ACC112 (cell line): Measurements from ENCODE around the gene EFNA4.

Source experiments
- H2AFZ ChIP-seq: fragments of 200-600 bp; sonication (generic); one replicate; pipeline ENCODE4 v1.6.0; 2017; ENCODE audit warnings: antibody characterized with exemption, low read length; ENCODE audit not compliant: unreplicated experiment
- H3K27ac ChIP-seq: fragments of 200-600 bp; sonication (generic); 2 replicates; pipeline ENCODE4 v1.5.1; 2014; ENCODE audit warnings: low read depth, mild to moderate bottlenecking, antibody characterized with exemption, low read length, moderate library complexity
- H3K27me3 ChIP-seq: fragments of 200-600 bp; sonication (generic); 2 replicates; pipeline ENCODE4 v1.6.1; 2014; ENCODE audit warnings: mild to moderate bottlenecking, antibody characterized with exemption, low read length, moderate library complexity, mixed read lengths; ENCODE audit not compliant: insufficient read depth
- H3K36me3 ChIP-seq: fragments of 200-600 bp; sonication (generic); 2 replicates; pipeline ENCODE4 v1.6.1; 2016; ENCODE audit warnings: mild to moderate bottlenecking, antibody characterized with exemption, low read length, moderate library complexity, mixed read lengths; ENCODE audit not compliant: insufficient read depth
- H3K4me1 ChIP-seq: fragments of 200-600 bp; sonication (generic); one replicate; pipeline ENCODE4 v1.6.1; 2016; ENCODE audit warnings: low read length, mixed read lengths; ENCODE audit not compliant: insufficient read depth, unreplicated experiment, control insufficient read depth
- H3K4me3 ChIP-seq: fragments of 200-600 bp; sonication (generic); 2 replicates; pipeline ENCODE4 v1.5.1; 2014; ENCODE audit warnings: mild to moderate bottlenecking, low read depth, low read length
- H3K79me2 ChIP-seq: fragments of 200-600 bp; sonication (generic); one replicate; pipeline ENCODE4 v1.6.0; 2016; ENCODE audit warnings: low read length; ENCODE audit not compliant: control insufficient read depth, unreplicated experiment, insufficient read depth

EFNA4 gene

GRCh38 chr1:155063550-155064110 lies at the start of gene EFNA4:
TSS of gene EFNA4 (plus strand) at chr1:155063740. CDS start at chr1:155063824, 84 bp downstream.
- peak within 1 kb of the TSS; percentile 46 for H2AFZ ChIP-seq
- no peaks in the 10 kb centered on the region for H3K36me3 ChIP-seq
- peak within 1 kb of the TSS; percentile 88 for H3K4me3 ChIP-seq
- no peaks in the 10 kb centered on the region for H3K27me3 ChIP-seq
- peaks cover 5% of the 10 kb centered on the region for H3K4me1 ChIP-seq
- no peaks in the 10 kb centered on the region for H3K79me2 ChIP-seq
- H3K27ac ChIP-seq: no peak within 1 kb of the TSS

DNA sequence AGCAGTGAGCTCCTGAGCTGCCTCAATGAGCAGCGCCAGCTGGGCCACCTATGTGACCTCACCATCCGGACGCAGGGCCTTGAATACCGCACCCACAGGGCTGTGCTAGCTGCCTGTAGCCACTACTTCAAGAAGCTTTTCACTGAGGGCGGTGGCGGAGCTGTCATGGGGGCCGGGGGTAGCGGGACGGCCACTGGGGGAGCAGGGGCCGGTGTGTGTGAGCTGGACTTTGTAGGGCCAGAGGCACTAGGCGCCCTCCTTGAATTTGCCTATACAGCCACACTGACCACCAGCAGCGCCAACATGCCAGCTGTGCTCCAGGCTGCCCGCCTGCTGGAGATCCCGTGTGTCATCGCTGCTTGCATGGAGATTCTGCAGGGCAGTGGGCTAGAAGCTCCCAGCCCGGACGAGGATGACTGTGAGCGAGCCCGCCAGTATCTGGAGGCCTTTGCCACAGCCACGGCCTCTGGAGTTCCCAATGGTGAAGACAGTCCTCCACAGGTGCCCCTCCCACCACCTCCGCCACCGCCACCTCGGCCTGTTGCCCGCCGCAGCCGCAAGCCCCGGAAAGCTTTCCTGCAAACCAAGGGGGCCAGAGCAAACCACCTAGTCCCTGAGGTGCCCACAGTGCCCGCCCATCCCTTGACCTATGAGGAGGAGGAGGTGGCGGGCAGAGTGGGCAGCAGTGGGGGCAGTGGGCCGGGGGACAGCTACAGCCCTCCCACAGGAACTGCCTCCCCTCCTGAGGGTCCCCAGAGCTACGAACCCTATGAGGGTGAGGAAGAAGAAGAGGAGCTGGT lies 48.6 kb upstream of the EFNA4 start:
- peaks cover 9% of the 10 kb centered on the region; the same call in 1 of the 2 replicates for H3K36me3 ChIP-seq
- no peaks in the 10 kb centered on the region for H3K27me3 ChIP-seq
- H3K4me3 ChIP-seq: no peak overlapping the region
- peaks cover 10% of the 10 kb centered on the region for H3K79me2 ChIP-seq
- no peak overlapping the region for H2AFZ ChIP-seq
- H3K27ac ChIP-seq: no peak overlapping the region
- H3K4me1 ChIP-seq: peaks cover 45% of the 10 kb centered on the region

GRCh38 chr1:155015527-155016230 lies 47.9 kb upstream of the EFNA4 start:
- no peak overlapping the region for H3K27ac ChIP-seq
- H3K36me3 ChIP-seq: peaks cover 9% of the 10 kb centered on the region; the same call in 1 of the 2 replicates
- no peaks in the 10 kb centered on the region for H3K27me3 ChIP-seq
- H2AFZ ChIP-seq: no peak overlapping the region
- peaks cover 45% of the 10 kb centered on the region for H3K4me1 ChIP-seq
- no peak overlapping the region for H3K4me3 ChIP-seq
- peaks cover 7% of the 10 kb centered on the region for H3K79me2 ChIP-seq

DNA sequence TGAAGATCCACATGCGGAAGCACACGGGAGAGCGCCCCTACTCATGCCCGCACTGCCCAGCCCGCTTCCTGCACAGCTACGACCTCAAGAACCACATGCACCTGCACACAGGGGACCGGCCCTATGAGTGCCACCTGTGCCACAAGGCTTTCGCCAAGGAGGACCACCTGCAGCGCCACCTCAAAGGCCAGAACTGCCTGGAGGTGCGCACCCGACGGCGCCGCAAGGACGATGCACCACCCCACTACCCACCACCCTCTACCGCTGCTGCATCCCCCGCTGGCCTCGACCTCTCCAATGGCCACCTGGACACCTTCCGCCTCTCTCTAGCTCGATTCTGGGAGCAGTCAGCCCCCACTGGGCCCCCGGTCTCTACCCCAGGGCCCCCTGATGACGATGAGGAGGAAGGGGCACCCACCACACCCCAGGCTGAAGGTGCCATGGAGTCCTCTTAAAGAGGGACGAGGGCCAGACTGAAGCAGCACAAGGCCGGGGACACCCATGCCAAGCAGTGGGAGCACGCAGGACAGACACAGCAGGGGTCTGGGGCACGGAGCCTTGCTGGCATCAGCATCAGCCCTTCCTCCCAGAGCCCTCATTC lies 47.2 kb upstream of the EFNA4 start:
- Histone ChIP-seq H3K4me1 (peaks cover 40% of the 10 kb centered on the region), H3K36me3 (peaks cover 9% of the 10 kb centered on the region; the same call in 1 of the 2 replicates), H2AFZ (no peak overlapping the region), H3K27me3 (no peaks in the 10 kb centered on the region), H3K4me3 (no peak overlapping the region), H3K27ac (peak overlapping the region; percentile 61), H3K79me2 (peaks cover under 1% of the 10 kb centered on the region)

DNA sequence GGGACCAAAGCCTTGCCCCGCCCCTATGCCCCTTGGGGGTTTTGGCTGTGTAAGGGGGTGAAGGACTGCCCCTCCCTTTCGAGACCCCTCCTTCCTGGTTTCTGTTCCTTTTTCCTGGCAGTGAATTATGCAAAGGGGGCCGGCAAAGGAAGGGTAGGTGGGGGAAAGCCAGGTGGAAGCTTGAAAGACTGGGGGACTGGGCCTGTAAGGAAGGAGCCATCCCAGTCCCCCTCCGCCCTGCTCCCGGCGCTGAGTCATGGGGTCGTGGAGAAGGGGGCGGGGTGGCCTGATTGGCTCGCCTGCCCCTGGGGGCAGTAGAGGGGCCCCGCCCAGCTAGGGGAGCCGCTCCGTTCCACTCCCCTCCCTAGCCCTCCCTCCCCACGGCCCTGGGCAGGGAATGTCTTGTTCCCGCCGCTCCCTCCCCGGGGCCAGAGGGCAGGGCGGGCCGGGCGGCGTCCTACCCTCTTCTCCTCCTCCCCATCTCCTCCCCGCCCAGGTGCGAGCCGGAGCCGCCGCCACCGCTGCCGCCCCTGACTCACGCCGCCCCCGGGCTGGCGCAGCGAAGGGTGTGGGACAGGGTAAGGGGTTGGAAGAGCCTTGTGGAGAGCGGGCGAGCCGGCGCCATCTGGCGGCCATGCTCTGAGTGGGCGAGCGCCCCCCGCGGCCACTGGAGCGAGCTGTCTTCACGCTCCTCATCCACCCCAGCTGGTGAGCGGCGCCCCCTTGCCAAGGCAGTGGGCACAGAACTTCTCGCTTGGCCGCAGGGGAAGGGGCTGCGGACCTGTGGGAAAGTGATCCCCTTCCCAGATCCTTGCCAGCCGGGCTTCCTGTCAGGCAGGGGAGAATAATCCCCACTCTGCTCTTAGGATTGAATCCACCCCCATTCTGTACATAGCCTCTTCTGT lies 46.2 kb upstream of the EFNA4 start:
- Histone ChIP-seq H3K4me1 (peaks cover 31% of the 10 kb centered on the region), H3K27ac (peak overlapping the region; percentile 61)

DNA sequence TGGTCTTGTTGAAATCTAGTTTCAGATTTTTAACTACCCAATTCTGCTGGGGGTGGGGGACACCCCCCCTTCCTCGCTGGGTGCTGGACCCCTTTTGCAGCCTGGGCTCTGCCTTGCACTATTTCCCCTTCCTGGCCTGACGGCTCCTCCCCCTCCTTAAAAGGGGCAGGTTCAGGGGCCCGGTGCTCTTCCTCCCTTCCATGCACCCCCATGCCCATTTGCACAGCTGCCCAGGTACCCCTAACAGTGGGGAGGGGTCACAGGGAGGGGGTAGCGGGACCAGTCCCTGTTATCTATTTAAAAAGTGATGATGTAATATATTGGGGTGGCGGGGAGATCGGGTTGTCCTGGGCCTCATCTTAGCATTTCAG lies 45.6 kb upstream of the EFNA4 start:
- H2AFZ ChIP-seq: no peak overlapping the region
- H3K4me1 ChIP-seq: peaks cover 28% of the 10 kb centered on the region
- H3K79me2 ChIP-seq: no peaks in the 10 kb centered on the region
- H3K27ac ChIP-seq: no peak overlapping the region; the same call in 1 of the 2 replicates
- peak overlapping the region; percentile 47 for H3K4me3 ChIP-seq
- H3K36me3 ChIP-seq: peaks cover 9% of the 10 kb centered on the region; the same call in 1 of the 2 replicates
- no peaks in the 10 kb centered on the region for H3K27me3 ChIP-seq

More for the DNA sequence above, 46.2 kb upstream of the EFNA4 start:
- H2AFZ ChIP-seq: no peak overlapping the region
- no peaks in the 10 kb centered on the region for H3K79me2 ChIP-seq
- H3K4me3 ChIP-seq: peak overlapping the region; percentile 47
- peaks cover 9% of the 10 kb centered on the region; the same call in 1 of the 2 replicates for H3K36me3 ChIP-seq
- H3K27me3 ChIP-seq: no peaks in the 10 kb centered on the region

DNA sequence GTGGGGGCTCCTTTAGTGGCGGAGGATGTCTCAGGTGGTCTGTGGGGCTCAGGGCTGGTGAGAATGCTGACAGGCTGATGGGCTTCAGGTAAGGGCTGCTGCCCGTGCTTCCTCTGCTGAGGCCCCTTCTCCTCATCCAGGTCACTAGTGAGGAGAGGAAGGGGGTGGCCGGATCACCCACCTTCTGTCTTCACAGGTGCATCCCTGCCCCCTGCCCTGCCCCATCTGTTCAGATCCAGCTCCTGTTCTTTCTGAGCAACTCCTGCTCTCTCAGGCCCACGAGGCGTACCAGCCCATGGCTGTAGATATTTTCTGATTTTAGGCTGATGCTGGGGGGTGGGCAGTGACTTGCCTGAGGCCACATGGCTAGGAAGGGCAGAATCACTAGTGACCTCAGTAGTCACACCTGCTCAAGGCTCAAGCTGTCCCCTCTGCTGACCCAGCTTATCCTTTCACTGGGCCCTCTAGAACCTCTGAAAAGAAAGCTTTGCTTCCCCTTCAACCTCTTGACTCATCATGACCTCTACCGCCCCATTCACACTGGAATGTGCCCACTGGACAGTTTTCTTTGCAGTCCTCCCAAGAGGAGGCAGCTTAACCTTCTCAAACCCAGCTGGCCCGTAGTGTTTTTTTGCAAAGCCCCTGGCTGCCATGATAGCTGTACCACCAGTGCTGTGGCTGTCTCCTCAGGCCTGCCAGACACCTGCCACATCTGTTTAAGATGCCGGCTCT lies 44.8 kb upstream of the EFNA4 start:
- Histone ChIP-seq H2AFZ (no peak overlapping the region), H3K27ac (no peak overlapping the region), H3K36me3 (peaks cover 9% of the 10 kb centered on the region; the same call in 1 of the 2 replicates), H3K4me3 (no peak overlapping the region), H3K4me1 (peaks cover 28% of the 10 kb centered on the region), H3K79me2 (no peaks in the 10 kb centered on the region), H3K27me3 (no peaks in the 10 kb centered on the region)

- no peak overlapping the region for H2AFZ ChIP-seq
- peaks cover 4% of the 10 kb centered on the region; the same call in 1 of the 2 replicates for H3K36me3 ChIP-seq
- H3K79me2 ChIP-seq: no peaks in the 10 kb centered on the region
- H3K27ac ChIP-seq: no peak overlapping the region
- no peaks in the 10 kb centered on the region for H3K27me3 ChIP-seq
- H3K4me1 ChIP-seq: peaks cover 28% of the 10 kb centered on the region
- no peak overlapping the region for H3K4me3 ChIP-seq
These were observed 43.9 kb upstream of the EFNA4 start for GRCh38 chr1:155019377-155020245.
